Fibroblast of lung (primary cell): ENCODE data around the gene U2AF1L4.

Source experiments
- CTCF ChIP-seq, 2 donors: IDR thresholded peaks in 1 of 2; conservative IDR thresholded peaks in 1 of 2; 1 replicate in 1 of 2; 2 replicates in 1 of 2; pipeline ENCODE4 v1.5.1; 2011 to 2012; ENCODE audit warnings: low read length in 2 of 2, control low read depth in 1 of 2, inconsistent platforms in 1 of 2, low read depth in 1 of 2, mild to moderate bottlenecking in 1 of 2
- EZH2 ChIP-seq: IDR thresholded peaks from 2 replicates; pipeline ENCODE4 v1.5.1; 2012; ENCODE audit warnings: low read length, control low read depth, mild to moderate bottlenecking; ENCODE audit errors: missing control alignments

- TF ChIP-seq CTCF (conservative IDR thresholded peaks at IDR 0.05 in 1 of 2, IDR thresholded peaks at IDR 0.05 in 1 of 2; ENCODE audit: low read depth in 1 of 2, low read length in 2 of 2) (no peak), EZH2 (no peak)
These were observed 45.0 kb upstream of the U2AF1L4 start for GRCh38 chr19:35789978-35790944.
